NB4 (cell line): ENCODE measurements around the gene NOC4L.

ENCODE experiments used
- DNase-seq: peaks from one replicate; pipeline ENCODE4 v3.0.0; 2010; ENCODE audit warnings: low read depth
- H3K4me3 ChIP-seq: one replicate; pipeline ENCODE4 v1.5.1; 2011; ENCODE audit warnings: mild to moderate bottlenecking, low read depth, low read length, moderate library complexity
- CTCF ChIP-seq: IDR thresholded peaks from one replicate; pipeline ENCODE4 v1.5.1; 2012; ENCODE audit warnings: low read depth, low read length
- MAX ChIP-seq: IDR thresholded peaks from 2 replicates; pipeline ENCODE4 v1.6.1; 2011; ENCODE audit warnings: low read depth, low read length
- MYC ChIP-seq: IDR thresholded peaks from 2 replicates; pipeline ENCODE4 v1.6.1; 2011; ENCODE audit warnings: low read depth, low read length
- POLR2A ChIP-seq: IDR thresholded peaks from 2 replicates; pipeline ENCODE4 v1.6.1; 2011; ENCODE audit warnings: mild to moderate bottlenecking; ENCODE audit not compliant: insufficient read length; ENCODE audit errors: extremely low read depth

NOC4L gene

GRCh38 chr12:132167611-132168310, 23.5 kb downstream of the NOC4L start:
- TF ChIP-seq CTCF = no peak
- peak; percentile 5; the same call in 1 of the 2 replicates for TF ChIP-seq MYC
- peak; percentile 82 for TF ChIP-seq MAX
- no peak for TF ChIP-seq POLR2A
- DNase-seq = peak; percentile 83
- no peak overlapping the region for H3K4me3 ChIP-seq

- TF ChIP-seq POLR2A (no peak), MAX (no peak), CTCF (no peak), MYC (no peak)
- no peak for DNase-seq
- no peak overlapping the region for H3K4me3 ChIP-seq
These were observed 24.2 kb downstream of the NOC4L start for GRCh38 chr12:132168311-132169031.

- DNase-seq = no peak
- H3K4me3 ChIP-seq = no peak overlapping the region
- TF ChIP-seq MYC = no peak
- no peak for TF ChIP-seq CTCF
- TF ChIP-seq MAX = no peak
- no peak for TF ChIP-seq POLR2A
These were observed 25.1 kb downstream of the NOC4L start for GRCh38 chr12:132169376-132169775.

GRCh38 chr12:132170094-132170636, 25.9 kb downstream of the NOC4L start:
- H3K4me3 ChIP-seq = no peak overlapping the region
- no peak for DNase-seq
- TF ChIP-seq MAX (no peak), POLR2A (no peak), MYC (no peak), CTCF (no peak)

GRCh38 chr12:132170637-132171292, 26.5 kb downstream of the NOC4L start:
- H3K4me3 ChIP-seq = no peak overlapping the region
- no peak for TF ChIP-seq CTCF
- no peak for TF ChIP-seq MYC
- no peak for TF ChIP-seq POLR2A
- TF ChIP-seq MAX = no peak
- DNase-seq = no peak
